HEK293T (cell line): ENCODE measurements around the gene TCEAL4.

Experiments
- CTCF ChIA-PET: fragments of 350-600 bp; formaldehyde crosslinking; extraction: SDS; loops from one replicate; lab custom pipeline; 2021; ENCODE audit warnings: antibody characterized with exemption, inconsistent platforms; lab: Yijun Ruan, JAX
- POLR2A ChIA-PET: fragments of 350-600 bp; formaldehyde crosslinking; extraction: SDS; loops from one replicate; lab custom pipeline; 2020; ENCODE audit warnings: antibody characterized with exemption, inconsistent platforms; lab: Yijun Ruan, JAX
- DNase-seq: peaks from one replicate; pipeline ENCODE4 v3.0.0; 2012; ENCODE audit warnings: mixed read lengths; ENCODE audit errors: extremely low spot score
- ARNT ChIP-seq: fragments of 450-650 bp; IDR thresholded peaks from 2 replicates; pipeline ENCODE4 v1.6.1; 2017; ENCODE audit warnings: mild to moderate bottlenecking
- BHLHE40 ChIP-seq: fragments of 450-650 bp; IDR thresholded peaks from 2 replicates; pipeline ENCODE4 v1.6.1; 2016; ENCODE audit warnings: mild to moderate bottlenecking, moderate library complexity, borderline replicate concordance
- CTBP1 ChIP-seq: fragments of 450-650 bp; IDR thresholded peaks from 2 replicates; pipeline ENCODE4 v1.6.1; 2016; ENCODE audit warnings: borderline replicate concordance
- ELF4 ChIP-seq: fragments of 450-650 bp; IDR thresholded peaks from 2 replicates; pipeline ENCODE4 v1.6.1; 2017; ENCODE audit warnings: antibody characterized with exemption
- FOXA1 ChIP-seq: fragments of 450-650 bp; IDR thresholded peaks from 2 replicates; pipeline ENCODE4 v1.6.1; 2016; ENCODE audit warnings: mild to moderate bottlenecking
- FOXK2 ChIP-seq: fragments of 450-650 bp; IDR thresholded peaks from 2 replicates; pipeline ENCODE4 v1.6.1; 2016; ENCODE audit warnings: mild to moderate bottlenecking
- FOXM1 ChIP-seq: fragments of 450-650 bp; IDR thresholded peaks from 2 replicates; pipeline ENCODE4 v1.6.1; 2017; ENCODE audit warnings: mild to moderate bottlenecking, borderline replicate concordance
- HDGF ChIP-seq: fragments of 450-650 bp; IDR thresholded peaks from 2 replicates; pipeline ENCODE4 v1.6.1; 2017; ENCODE audit warnings: antibody characterized with exemption, borderline replicate concordance
- L3MBTL2 ChIP-seq: fragments of 450-650 bp; conservative IDR thresholded peaks from 2 replicates; pipeline ENCODE4 v1.6.1; 2016; ENCODE audit warnings: mild to moderate bottlenecking
- LEF1 ChIP-seq: fragments of 450-650 bp; IDR thresholded peaks from 2 replicates; pipeline ENCODE4 v1.6.1; 2017; ENCODE audit warnings: mild to moderate bottlenecking, borderline replicate concordance
- NFRKB ChIP-seq: fragments of 450-650 bp; IDR thresholded peaks from 2 replicates; pipeline ENCODE4 v1.6.1; 2016; ENCODE audit warnings: mild to moderate bottlenecking, moderate library complexity
- SP1 ChIP-seq: fragments of 450-650 bp; IDR thresholded peaks from 2 replicates; pipeline ENCODE4 v1.6.1; 2017
- SUZ12 ChIP-seq: fragments of 450-650 bp; IDR thresholded peaks from 2 replicates; pipeline ENCODE4 v1.6.1; 2016; ENCODE audit warnings: mild to moderate bottlenecking
- TARDBP ChIP-seq: fragments of 450-650 bp; IDR thresholded peaks from 2 replicates; pipeline ENCODE4 v1.6.1; 2016
- ZNF384 ChIP-seq: fragments of 450-650 bp; IDR thresholded peaks from 2 replicates; pipeline ENCODE4 v1.6.1; 2016
- TF ChIP-seq, protein P1 (sequence below): fragments of 450-650 bp; IDR thresholded peaks from 2 replicates; pipeline ENCODE4 v1.6.1; 2016

Gene TCEAL4

GRCh38 chrX:103626855-103627254, 41.5 kb downstream of the TCEAL4 start:
- POLR2A ChIA-PET, result no interaction called here
- TF ChIP-seq SUZ12 (no peak), BHLHE40 (no peak), HDGF (no peak)
- TF ChIP-seq, protein P1, sequence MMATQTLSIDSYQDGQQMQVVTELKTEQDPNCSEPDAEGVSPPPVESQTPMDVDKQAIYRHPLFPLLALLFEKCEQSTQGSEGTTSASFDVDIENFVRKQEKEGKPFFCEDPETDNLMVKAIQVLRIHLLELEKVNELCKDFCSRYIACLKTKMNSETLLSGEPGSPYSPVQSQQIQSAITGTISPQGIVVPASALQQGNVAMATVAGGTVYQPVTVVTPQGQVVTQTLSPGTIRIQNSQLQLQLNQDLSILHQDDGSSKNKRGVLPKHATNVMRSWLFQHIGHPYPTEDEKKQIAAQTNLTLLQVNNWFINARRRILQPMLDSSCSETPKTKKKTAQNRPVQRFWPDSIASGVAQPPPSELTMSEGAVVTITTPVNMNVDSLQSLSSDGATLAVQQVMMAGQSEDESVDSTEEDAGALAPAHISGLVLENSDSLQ, result no peak
- CTCF ChIA-PET, result no interaction called here
- no peak for DNase-seq

- CTCF ChIA-PET, result interaction anchor here (1.4 to 2.6 kb wide), 2 partner anchors 11 to 677 kb away, joined by 3 to 19 read pairs; no protein-coding TSS in a partner anchor
- POLR2A ChIA-PET, result interaction anchor here (0.9 to 3.7 kb wide), 16 partner anchors 10 to 143 kb away, joined by 3 to 39 read pairs (median 4); partner anchors contain the start of genes MORF4L2 and TCEAL4
- TF ChIP-seq FOXM1 (no peak), ELF4 (no peak)
- TF ChIP-seq, protein P1, result peak; percentile 87
- DNase-seq, result peak; percentile 65
Measured at GRCh38 chrX:103628386-103629317, 43.3 kb downstream of the TCEAL4 start, which contains the start of gene TCEAL1. TCEAL1 (plus strand) TSS chrX:103628975; CDS start chrX:103629917, 942 bp downstream.

DNA sequence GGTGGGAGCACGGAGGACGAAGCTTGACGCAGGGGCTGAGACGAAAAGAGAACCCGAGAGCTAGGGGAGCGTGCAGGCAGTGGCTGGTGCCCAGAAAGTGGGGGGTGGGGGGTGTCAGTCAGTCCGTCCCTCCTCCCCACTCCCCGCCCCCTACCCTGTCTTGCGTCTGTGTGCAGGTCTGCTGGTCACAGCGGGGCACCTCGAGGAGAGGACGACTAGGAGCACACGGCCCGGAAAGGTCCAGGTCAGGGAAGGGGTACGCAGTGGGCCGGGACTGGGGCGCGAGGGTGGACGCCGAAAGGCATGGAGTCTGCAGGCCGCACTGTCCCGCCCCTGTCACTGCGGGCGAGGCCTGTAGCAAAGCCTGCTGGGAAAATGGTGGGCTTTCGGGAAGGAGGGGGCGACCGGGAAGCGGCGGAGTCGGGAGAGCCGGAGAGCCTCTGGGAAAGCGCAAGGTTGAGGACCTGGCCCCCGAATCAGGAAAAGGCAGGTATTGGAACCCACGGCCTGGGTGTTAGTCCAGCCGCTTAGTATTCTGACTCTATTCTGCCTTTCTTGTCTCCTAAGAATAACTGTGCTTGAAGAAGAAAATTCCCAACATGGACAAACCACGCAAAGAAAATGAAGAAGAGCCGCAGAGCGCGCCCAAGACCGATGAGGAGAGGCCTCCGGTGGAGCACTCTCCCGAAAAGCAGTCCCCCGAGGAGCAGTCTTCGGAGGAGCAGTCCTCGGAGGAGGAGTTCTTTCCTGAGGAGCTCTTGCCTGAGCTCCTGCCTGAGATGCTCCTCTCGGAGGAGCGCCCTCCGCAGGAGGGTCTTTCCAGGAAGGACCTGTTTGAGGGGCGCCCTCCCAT, 44.2 kb downstream of the TCEAL4 start:
- POLR2A ChIA-PET, result interaction anchor here (0.5 to 3.7 kb wide), 34 partner anchors 9 to 567 kb away, joined by 3 to 39 read pairs (median 4); partner anchors contain the start of genes MORF4L2, RAB9B, TCEAL4 and TCEAL9
- peak; percentile 82 for DNase-seq
- CTCF ChIA-PET, result interaction anchor here (0.6 to 2.6 kb wide), 20 partner anchors 8 to 678 kb away, joined by 3 to 19 read pairs (median 4); no protein-coding TSS in a partner anchor
- 0 out of 2 replicates have a peak, but pooled peaks have one; percentile 24 for TF ChIP-seq ELF4
- TF ChIP-seq BHLHE40, result no peak
- TF ChIP-seq CTBP1, result no peak
- TF ChIP-seq, protein P1, result peak; percentile 76
- no peak for TF ChIP-seq NFRKB
- TF ChIP-seq L3MBTL2, result peak; percentile 90
- no peak for TF ChIP-seq ZNF384

GRCh38 chrX:103630171-103630511, 44.8 kb downstream of the TCEAL4 start:
- POLR2A ChIA-PET, result interaction anchor here (0.5 to 3.7 kb wide), 26 partner anchors 9 to 568 kb away, joined by 3 to 39 read pairs (median 4); partner anchors contain the start of genes MORF4L2, RAB9B, TCEAL4 and TCEAL9
- TF ChIP-seq CTBP1, result peak; percentile 19; the same call in 1 of the 2 replicates
- no peak for TF ChIP-seq FOXK2
- DNase-seq, result no peak
- CTCF ChIA-PET, result interaction anchor here (0.5 to 2.6 kb wide), 21 partner anchors 8 to 1271 kb away, joined by 3 to 19 read pairs (median 4); no protein-coding TSS in a partner anchor

DNA sequence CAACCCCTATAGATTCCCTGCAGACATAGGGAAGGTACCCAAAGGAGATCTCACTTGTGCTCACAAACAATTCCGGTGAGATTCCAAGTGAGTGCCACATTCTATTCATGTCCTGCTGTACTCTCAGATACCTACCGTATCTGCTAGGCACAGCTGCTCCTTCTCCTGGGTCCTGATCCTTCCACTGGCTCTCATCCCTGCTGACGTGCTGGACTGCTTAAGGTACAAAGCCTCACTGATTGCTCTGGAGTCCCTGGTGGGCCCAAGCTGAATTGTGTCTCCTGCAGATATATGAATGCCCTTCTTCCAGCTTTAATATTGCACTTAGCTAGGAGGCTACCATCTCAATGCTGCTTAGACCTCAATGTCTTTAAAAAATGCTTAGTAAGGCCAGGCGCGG, 45.8 kb downstream of the TCEAL4 start:
- TF ChIP-seq CTBP1 (no peak), ELF4 (no peak), HDGF (no peak), ZNF384 (no peak), SP1 (no peak), BHLHE40 (no peak), L3MBTL2 (no peak), SUZ12 (no peak), NFRKB (no peak), LEF1 (no peak)
- TF ChIP-seq, protein P1, result no peak
- CTCF ChIA-PET, result interaction anchor here (2.6 kb wide), 1 partner anchor 9 kb away, joined by 19 read pairs; no protein-coding TSS in a partner anchor
- POLR2A ChIA-PET, result interaction anchor here (0.7 to 3.7 kb wide), 5 partner anchors 8 to 288 kb away, joined by 3 to 39 read pairs (median 6); partner anchors contain the start of gene MORF4L2
- no peak for DNase-seq

DNA sequence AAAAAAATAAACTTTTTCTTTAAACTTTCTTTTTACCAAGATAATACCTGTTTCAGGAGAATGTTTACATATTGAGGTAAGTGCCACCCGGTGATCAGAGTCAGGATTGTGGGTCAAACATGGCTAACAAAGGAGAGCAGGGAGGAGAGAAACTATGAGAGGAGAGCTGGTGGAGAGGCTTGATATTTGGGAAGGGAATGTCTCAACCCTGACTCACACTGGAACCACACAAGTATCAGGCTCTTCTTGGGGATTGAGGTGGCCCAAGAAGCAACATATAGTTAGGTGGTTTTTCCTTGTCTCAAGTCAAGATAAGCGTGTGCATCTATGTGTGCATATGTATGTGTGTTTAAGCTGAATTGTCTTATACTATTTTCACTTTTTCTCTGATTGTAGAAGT, 50.1 kb downstream of the TCEAL4 start:
- CTCF ChIA-PET, result no interaction called here
- POLR2A ChIA-PET, result no interaction called here
- no peak for DNase-seq
- TF ChIP-seq, protein P1, result no peak
- no peak for TF ChIP-seq ARNT
- no peak for TF ChIP-seq FOXK2
- no peak for TF ChIP-seq ELF4
- TF ChIP-seq FOXM1, result no peak
- TF ChIP-seq LEF1, result no peak
- TF ChIP-seq BHLHE40, result no peak
- TF ChIP-seq NFRKB, result no peak
- no peak for TF ChIP-seq L3MBTL2
- no peak for TF ChIP-seq FOXA1
- no peak for TF ChIP-seq TARDBP
